ENCODE results near the gene THOC6.

The THOC6 gene

DNA sequence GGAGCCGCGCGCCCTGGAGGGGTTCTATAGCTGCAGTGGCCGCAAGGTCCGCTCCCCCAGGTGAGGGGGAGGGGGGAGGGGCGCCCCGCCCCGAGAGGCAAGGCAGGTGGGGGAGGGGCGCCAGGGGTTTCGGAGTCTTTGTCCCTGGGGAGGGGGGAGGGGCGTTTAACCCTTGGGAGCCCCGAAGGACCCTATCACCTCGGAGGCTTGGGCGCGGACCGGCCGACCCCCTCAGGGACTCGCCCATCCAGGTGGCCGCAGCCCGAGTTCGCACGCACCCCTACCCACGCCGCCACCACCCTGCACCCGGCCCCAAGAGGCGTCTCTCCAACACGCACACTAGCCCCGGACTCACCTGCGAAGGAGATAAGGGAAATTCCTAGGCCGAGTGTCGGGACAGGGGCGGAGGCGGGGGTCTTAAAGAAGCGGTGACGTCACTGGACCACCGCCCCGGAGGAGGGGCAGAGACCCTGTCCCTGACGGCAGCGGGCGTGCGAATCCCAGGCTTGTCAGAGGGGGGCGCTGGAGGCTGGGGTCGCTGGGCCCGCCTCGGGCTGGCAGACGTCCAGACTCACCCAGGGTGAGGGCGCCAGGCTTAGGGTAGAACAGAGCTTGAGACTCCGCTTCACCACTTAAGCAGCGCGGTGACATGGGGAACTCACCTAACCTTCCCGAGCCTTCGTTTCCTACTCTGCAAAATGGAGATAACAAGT, 5.9 kb upstream of the THOC6 start, which contains the start of gene CLDN6:
CLDN6 (minus strand) TSS at position 390 of the 713 bp plus-strand sequence. CDS start 2,162 bp downstream, outside the sequence.
- Histone ChIP-seq H3K4me3 (ENCODE audit: low read length) (peak within 1 kb of the TSS; percentile 97), H3K4me1 (ENCODE audit: insufficient read depth, low read length) (peaks cover 29% of the 10 kb centered on the region), H3K36me3 (ENCODE audit: insufficient read depth, low read length) (peaks cover 21% of the 10 kb centered on the region)

DNA sequence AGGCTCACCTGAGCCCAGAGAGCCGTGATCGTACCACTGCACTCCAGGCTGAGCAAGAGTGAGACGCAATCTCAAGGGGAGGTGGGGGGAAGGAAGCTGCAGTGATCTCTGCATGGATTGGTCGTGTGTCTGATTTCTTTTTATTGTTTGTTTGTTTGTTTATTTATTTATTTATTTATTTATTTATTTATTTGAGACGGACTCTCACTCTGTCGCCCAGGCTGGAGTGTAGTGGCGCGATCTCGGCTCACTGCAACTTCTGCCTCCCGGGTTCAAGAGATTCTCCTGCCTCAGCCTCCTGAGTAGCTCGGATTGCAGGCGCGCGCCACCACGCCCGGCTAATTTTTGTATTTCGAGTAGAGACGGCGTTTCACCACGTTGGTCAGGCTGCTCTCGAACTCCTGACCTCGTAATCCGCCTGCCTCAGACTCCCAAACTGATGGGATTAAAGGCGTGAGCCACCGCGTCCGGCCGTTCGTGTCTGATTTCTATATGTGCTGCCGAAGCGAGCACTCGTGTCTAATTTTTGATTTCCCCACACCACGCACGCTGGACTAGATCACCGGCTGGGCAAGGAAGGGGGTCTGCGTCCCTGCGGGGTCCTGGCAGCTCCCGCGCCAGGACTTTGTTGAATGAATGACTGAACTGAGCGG, 4.1 kb upstream of the THOC6 start:
- Histone ChIP-seq H3K9ac (ENCODE audit: low read depth, low read length) (peak overlapping the region; percentile 44; the same call in 1 of the 2 replicates), H3K4me1 (ENCODE audit: insufficient read depth, low read length) (peaks cover 18% of the 10 kb centered on the region), H3K4me3 (ENCODE audit: low read length) (peak overlapping the region; percentile 78), H3K27me3 (ENCODE audit: insufficient read depth, low read length) (no peaks in the 10 kb centered on the region), H3K9me3 (ENCODE audit: insufficient read depth, low read depth, low read length) (no peaks in the 10 kb centered on the region), H3K27ac (ENCODE audit: low read depth, low read length) (peak overlapping the region; percentile 61), H3K36me3 (ENCODE audit: insufficient read depth, low read length) (peaks cover 16% of the 10 kb centered on the region)
- 44% methylated on average over 39 of the region's 40 CpGs for WGBS

More for the DNA sequence above, 5.9 kb upstream of the THOC6 start, which contains the start of gene CLDN6:
- Histone ChIP-seq H3K27me3 (ENCODE audit: insufficient read depth, low read length) (peaks cover 8% of the 10 kb centered on the region; the same call in 1 of the 2 replicates), H3K9ac (ENCODE audit: low read depth, low read length) (peak within 1 kb of the TSS; percentile 98), H3K27ac (ENCODE audit: low read depth, low read length) (peak within 1 kb of the TSS; percentile 99), H3K9me3 (ENCODE audit: insufficient read depth, low read depth, low read length) (no peaks in the 10 kb centered on the region)
- WGBS = 2% methylated on average over 51 of the region's 52 CpGs

DNA sequence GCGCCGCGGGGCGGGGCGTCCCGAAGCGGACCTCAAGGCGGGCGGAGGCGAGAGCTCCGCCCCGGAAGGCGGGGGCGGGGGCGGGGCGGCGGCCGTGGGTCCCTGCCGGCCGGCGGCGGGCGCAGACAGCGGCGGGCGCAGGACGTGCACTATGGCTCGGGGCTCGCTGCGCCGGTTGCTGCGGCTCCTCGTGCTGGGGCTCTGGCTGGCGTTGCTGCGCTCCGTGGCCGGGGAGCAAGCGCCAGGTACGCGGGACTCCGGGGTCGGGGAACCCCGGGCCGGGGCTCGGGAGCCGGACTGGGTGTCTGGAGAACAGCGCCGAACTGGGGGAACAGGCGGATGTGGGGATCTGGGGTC, 3.6 kb upstream of the THOC6 start, which contains the start of gene TNFRSF12A:
TNFRSF12A (plus strand) TSS at position 122 of the 357 bp plus-strand sequence; CDS start at position 152, 30 bp downstream.
- peak within 1 kb of the TSS; percentile 100 for H3K27ac ChIP-seq (ENCODE audit: low read depth, low read length)
- WGBS = under 1% methylated on average over 49 of the region's 49 CpGs
- H3K4me3 ChIP-seq (ENCODE audit: low read length) = peak within 1 kb of the TSS; percentile 78
- peaks cover 18% of the 10 kb centered on the region for H3K4me1 ChIP-seq (ENCODE audit: insufficient read depth, low read length)
- peaks cover 11% of the 10 kb centered on the region for H3K36me3 ChIP-seq (ENCODE audit: insufficient read depth, low read length)
- H3K27me3 ChIP-seq (ENCODE audit: insufficient read depth, low read length) = no peaks in the 10 kb centered on the region
- no peaks in the 10 kb centered on the region for H3K9me3 ChIP-seq (ENCODE audit: insufficient read depth, low read depth, low read length)
- peak within 1 kb of the TSS; percentile 92 for H3K9ac ChIP-seq (ENCODE audit: low read depth, low read length)

DNA sequence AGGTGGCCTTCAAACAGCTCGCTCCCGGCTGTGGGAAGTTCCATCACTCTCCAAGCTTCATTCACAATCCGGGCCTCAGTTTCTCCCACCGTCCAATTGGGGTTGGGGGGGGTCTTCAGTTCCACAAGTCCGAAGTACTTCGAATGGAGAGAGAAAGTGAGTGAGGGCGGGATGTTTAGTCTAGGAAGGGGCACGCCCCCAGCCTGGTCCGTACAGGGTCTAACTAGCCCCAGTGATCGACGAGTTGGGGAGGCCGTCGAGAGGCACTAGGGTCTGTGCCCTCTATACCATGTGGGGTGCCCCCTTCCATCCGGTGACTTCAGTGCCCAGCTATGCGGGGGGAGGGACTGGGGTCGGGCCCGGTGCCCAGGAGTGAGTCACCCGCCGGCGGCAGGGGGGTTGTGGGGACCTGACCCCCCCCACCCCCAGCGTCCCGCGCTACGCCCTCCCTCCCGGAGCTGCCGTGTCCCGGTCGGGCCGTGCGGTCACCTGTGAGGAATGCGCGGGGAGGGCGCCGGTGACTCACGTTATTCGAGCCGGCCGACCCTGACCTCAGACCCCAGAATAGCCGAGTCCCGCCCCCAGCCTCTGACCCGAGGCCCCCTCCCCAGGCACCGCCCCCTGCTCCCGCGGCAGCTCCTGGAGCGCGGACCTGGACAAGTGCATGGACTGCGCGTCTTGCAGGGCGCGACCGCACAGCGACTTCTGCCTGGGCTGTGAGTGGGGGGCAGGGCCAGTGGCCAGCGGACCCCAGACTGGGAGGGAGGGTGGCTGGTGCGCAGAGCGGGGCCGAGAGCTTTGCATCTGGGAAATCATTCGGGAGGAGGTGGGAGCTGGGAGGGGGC, 3.0 kb upstream of the THOC6 start:
- H3K4me3 ChIP-seq (ENCODE audit: low read length) = peak overlapping the region; percentile 78
- H3K9ac ChIP-seq (ENCODE audit: low read depth, low read length) = peak overlapping the region; percentile 92
- under 1% methylated on average over 56 of the region's 57 CpGs for WGBS
- H3K4me1 ChIP-seq (ENCODE audit: insufficient read depth, low read length) = peaks cover 18% of the 10 kb centered on the region
- H3K36me3 ChIP-seq (ENCODE audit: insufficient read depth, low read length) = peaks cover 9% of the 10 kb centered on the region
- no peaks in the 10 kb centered on the region for H3K9me3 ChIP-seq (ENCODE audit: insufficient read depth, low read depth, low read length)
- H3K27ac ChIP-seq (ENCODE audit: low read depth, low read length) = peak overlapping the region; percentile 100
- no peaks in the 10 kb centered on the region for H3K27me3 ChIP-seq (ENCODE audit: insufficient read depth, low read length)

DNA sequence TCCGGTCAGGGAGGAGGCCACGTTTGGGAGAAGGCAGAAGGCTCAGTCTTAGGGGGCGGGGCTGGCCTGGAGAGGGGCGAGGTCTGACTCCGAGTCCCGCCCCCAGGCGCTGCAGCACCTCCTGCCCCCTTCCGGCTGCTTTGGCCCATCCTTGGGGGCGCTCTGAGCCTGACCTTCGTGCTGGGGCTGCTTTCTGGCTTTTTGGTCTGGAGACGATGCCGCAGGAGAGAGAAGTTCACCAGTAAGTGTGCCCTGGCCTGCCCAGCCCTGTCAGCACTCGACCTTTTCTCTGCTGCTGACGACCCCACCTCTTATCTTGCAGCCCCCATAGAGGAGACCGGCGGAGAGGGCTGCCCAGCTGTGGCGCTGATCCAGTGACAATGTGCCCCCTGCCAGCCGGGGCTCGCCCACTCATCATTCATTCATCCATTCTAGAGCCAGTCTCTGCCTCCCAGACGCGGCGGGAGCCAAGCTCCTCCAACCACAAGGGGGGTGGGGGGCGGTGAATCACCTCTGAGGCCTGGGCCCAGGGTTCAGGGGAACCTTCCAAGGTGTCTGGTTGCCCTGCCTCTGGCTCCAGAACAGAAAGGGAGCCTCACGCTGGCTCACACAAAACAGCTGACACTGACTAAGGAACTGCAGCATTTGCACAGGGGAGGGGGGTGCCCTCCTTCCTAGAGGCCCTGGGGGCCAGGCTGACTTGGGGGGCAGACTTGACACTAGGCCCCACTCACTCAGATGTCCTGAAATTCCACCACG, 2.2 kb upstream of the THOC6 start:
- Histone ChIP-seq H3K4me1 (ENCODE audit: insufficient read depth, low read length) (peaks cover 14% of the 10 kb centered on the region), H3K27ac (ENCODE audit: low read depth, low read length) (peak overlapping the region; percentile 100)

DNA sequence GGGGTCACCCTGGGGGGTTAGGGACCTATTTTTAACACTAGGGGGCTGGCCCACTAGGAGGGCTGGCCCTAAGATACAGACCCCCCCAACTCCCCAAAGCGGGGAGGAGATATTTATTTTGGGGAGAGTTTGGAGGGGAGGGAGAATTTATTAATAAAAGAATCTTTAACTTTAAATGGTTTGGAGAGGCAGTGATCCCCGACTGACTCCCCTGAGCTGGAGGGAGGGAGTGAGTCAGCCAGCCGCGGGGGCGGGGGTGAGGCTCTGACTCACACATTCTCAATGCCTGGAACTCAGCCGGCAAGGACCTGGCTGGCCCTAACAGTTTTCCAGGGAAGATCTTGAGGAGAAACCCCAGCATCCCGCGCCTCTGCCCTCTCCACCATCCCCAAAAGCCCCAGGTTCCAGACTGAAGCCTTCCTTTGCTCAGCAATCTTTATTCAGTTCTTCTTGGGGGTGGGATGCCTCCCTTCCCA, 1.6 kb upstream of the THOC6 start:
- peak overlapping the region; percentile 92 for H3K9ac ChIP-seq (ENCODE audit: low read depth, low read length)
- H3K27me3 ChIP-seq (ENCODE audit: insufficient read depth, low read length) = no peaks in the 10 kb centered on the region
- WGBS = 3% methylated on average over 7 of the region's 8 CpGs
- peak overlapping the region; percentile 78 for H3K4me3 ChIP-seq (ENCODE audit: low read length)
- H3K27ac ChIP-seq (ENCODE audit: low read depth, low read length) = peak overlapping the region; percentile 100
- H3K4me1 ChIP-seq (ENCODE audit: insufficient read depth, low read length) = peaks cover 14% of the 10 kb centered on the region
- no peaks in the 10 kb centered on the region for H3K9me3 ChIP-seq (ENCODE audit: insufficient read depth, low read depth, low read length)
- peaks cover 17% of the 10 kb centered on the region for H3K36me3 ChIP-seq (ENCODE audit: insufficient read depth, low read length)

More for the DNA sequence above, 2.2 kb upstream of the THOC6 start:
- Histone ChIP-seq H3K4me3 (ENCODE audit: low read length) (peak overlapping the region; percentile 78), H3K36me3 (ENCODE audit: insufficient read depth, low read length) (peaks cover 11% of the 10 kb centered on the region), H3K27me3 (ENCODE audit: insufficient read depth, low read length) (no peaks in the 10 kb centered on the region), H3K9me3 (ENCODE audit: insufficient read depth, low read depth, low read length) (no peaks in the 10 kb centered on the region), H3K9ac (ENCODE audit: low read depth, low read length) (peak overlapping the region; percentile 92)
- 2% methylated on average over 25 of the region's 25 CpGs for WGBS

DNA sequence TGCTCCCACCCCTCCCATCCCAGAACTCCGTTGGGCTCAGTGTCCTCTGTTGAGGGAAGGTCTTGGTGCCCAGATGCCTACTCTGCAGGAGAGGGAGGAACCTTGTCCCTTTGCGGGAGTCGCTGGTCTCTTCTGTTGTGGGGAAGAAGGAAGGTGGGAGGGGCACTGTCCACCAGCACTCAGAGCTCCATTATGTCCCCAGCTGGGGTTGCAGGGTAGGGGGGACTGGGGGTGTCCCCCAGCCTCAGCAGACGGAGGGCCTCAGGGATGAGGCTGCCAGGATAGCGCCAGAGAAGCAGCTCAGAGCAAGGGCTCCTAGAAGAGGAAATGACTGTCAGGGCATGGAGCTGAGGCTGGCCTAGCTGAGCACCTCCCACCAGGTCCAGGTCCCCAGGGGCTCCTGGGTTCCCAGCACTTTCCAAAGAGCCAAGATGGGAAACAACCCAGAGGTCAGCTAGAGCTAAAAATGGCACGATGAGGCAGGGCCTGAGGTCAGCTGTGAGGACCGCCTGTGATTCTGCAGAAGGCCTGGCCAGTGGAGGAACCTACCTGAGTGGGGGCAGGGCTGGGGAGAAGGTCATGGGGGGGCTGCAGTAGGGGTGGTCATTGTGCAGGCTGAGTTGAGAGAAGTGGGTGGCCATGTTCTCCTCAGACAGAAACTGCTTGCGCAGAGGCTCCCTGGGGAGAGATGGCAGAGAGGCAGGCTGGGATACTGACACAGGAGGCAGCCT, 986 bp upstream of the THOC6 start:
- H3K4me1 ChIP-seq (ENCODE audit: insufficient read depth, low read length) = peaks cover 18% of the 10 kb centered on the region
- WGBS = 28% methylated on average over 8 of the region's 8 CpGs
- H3K9ac ChIP-seq (ENCODE audit: low read depth, low read length) = peak overlapping the region; percentile 92
- H3K36me3 ChIP-seq (ENCODE audit: insufficient read depth, low read length) = peaks cover 17% of the 10 kb centered on the region
- no peaks in the 10 kb centered on the region for H3K9me3 ChIP-seq (ENCODE audit: insufficient read depth, low read depth, low read length)
- H3K27ac ChIP-seq (ENCODE audit: low read depth, low read length) = peak overlapping the region; percentile 100
- peak overlapping the region; percentile 78 for H3K4me3 ChIP-seq (ENCODE audit: low read length)
- H3K27me3 ChIP-seq (ENCODE audit: insufficient read depth, low read length) = no peaks in the 10 kb centered on the region

DNA sequence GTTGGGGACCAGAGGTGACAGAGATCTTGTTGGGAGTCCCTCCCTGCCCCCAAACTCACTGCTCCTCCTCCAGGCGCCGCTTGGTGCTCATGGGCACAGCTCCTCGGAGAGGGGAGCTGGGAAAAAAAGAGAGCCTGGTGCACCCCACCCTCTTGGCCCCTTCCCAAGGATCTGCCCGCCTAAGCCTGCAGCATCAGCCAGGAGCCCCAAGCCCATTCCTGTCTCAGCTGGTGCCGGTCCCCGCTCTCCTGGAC, 493 bp upstream of the THOC6 start:
- WGBS = 6% methylated on average over 6 of the region's 6 CpGs
- Histone ChIP-seq H3K27ac (ENCODE audit: low read depth, low read length) (peak overlapping the region; percentile 100), H3K27me3 (ENCODE audit: insufficient read depth, low read length) (no peaks in the 10 kb centered on the region), H3K4me3 (ENCODE audit: low read length) (peak overlapping the region; percentile 78), H3K4me1 (ENCODE audit: insufficient read depth, low read length) (peaks cover 18% of the 10 kb centered on the region), H3K9me3 (ENCODE audit: insufficient read depth, low read depth, low read length) (no peaks in the 10 kb centered on the region), H3K36me3 (ENCODE audit: insufficient read depth, low read length) (peaks cover 17% of the 10 kb centered on the region), H3K9ac (ENCODE audit: low read depth, low read length) (peak overlapping the region; percentile 92)

DNA sequence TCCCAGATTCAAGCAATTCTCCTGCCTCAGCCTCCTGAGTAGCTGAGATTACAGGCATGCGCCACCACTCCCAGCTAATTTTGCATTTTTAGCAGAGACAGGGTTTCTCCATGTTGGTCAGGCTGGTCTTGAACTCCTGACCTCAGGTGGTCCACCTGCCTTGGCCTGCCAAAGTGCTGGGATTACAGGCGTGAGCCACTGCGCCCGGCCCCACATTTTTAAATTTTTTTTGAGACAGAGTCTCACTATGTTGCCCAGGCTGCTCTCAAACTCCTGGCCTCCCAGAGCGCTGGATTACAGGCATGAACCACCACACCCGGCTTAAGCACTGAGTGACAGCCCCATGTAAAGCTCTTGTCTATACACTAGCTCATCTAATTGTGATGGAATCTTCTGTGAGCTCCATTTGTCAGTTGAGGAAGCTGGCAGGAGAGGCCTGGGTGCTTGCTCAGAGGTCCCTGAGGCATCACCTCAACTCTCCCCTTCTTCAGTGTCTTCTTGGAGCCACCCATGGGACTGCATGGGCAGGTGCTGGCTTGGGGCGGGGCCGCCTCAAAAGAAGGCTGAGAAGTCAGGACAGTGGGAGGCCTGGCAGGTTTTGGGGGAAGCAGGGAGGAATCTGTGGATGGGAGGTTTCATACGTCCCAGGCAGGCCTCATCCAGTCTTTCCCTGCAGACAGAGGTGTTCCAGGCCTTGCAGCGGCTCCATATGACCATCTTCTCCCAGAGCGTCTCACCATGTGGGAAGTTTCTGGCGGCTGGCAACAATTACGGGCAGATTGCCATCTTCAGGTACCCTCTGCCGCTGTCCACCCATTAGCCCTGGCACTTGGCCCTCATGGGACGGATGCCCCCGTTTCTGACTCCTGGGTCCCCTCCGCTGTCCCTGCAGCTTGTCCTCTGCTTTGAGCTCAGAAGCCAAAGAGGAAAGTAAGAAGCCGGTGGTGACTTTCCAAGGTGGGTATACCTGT, 1.5 kb downstream of the THOC6 start:
- Histone ChIP-seq H3K27me3 (ENCODE audit: insufficient read depth, low read length) (peaks cover 19% of the 10 kb centered on the region), H3K36me3 (ENCODE audit: insufficient read depth, low read length) (peaks cover 17% of the 10 kb centered on the region), H3K4me3 (ENCODE audit: low read length) (no peak overlapping the region), H3K4me1 (ENCODE audit: insufficient read depth, low read length) (peaks cover 21% of the 10 kb centered on the region), H3K9ac (ENCODE audit: low read depth, low read length) (no peak overlapping the region), H3K27ac (ENCODE audit: low read depth, low read length) (no peak overlapping the region), H3K9me3 (ENCODE audit: insufficient read depth, low read depth, low read length) (no peaks in the 10 kb centered on the region)
- 97% methylated on average over 18 of the region's 18 CpGs for WGBS

Measured in HUES64 (cell line).